ENCODE data around the gene SLC7A5.

GRCh38 chr16:87837627-87838289 lies 31.5 kb downstream of the SLC7A5 start:
- TF ChIP-seq NFRKB (IDR thresholded peaks at IDR 0.05) = no peak
- no peak for TF ChIP-seq SP1 (IDR thresholded peaks at IDR 0.05)
- no peak for TF ChIP-seq ARNT (IDR thresholded peaks at IDR 0.05)
- TF ChIP-seq BHLHE40 (IDR thresholded peaks at IDR 0.05; ENCODE audit: borderline replicate concordance) = no peak
- TF ChIP-seq TARDBP (IDR thresholded peaks at IDR 0.05) = no peak
- TF ChIP-seq LEF1 (IDR thresholded peaks at IDR 0.05; ENCODE audit: borderline replicate concordance) = no peak
- TF ChIP-seq ELF4 (IDR thresholded peaks at IDR 0.05) = no peak
- no peak for TF ChIP-seq FOXK2 (IDR thresholded peaks at IDR 0.05)
- no peak for TF ChIP-seq SUZ12 (IDR thresholded peaks at IDR 0.05)

All from HEK293T (cell line).